ENCODE measurements around the gene MSI1.

MSI1 gene

GRCh38 chr12:120356567-120357030, 12.4 kb downstream of the MSI1 start:
- TF ChIP-seq YY1 (IDR thresholded peaks at IDR 0.05; ENCODE audit: low read depth) = peak; percentile 41; the same call in 1 of the 2 replicates
- peak; percentile 77; the same call in 1 of the 2 replicates for TF ChIP-seq ZBTB7A (IDR thresholded peaks at IDR 0.05; ENCODE audit: low read depth)
- TF ChIP-seq EP300 (IDR thresholded peaks at IDR 0.05; ENCODE audit: borderline replicate concordance) = no peak; the same call in 1 of the 2 replicates
- peak; percentile 65 for TF ChIP-seq TEAD4 (IDR thresholded peaks at IDR 0.05)
- TF ChIP-seq EGR1 (IDR thresholded peaks at IDR 0.05) = peak; percentile 89
- no peak for TF ChIP-seq CEBPB (IDR thresholded peaks at IDR 0.05)
- peak; percentile 98 for TF ChIP-seq RAD21 (IDR thresholded peaks at IDR 0.05; ENCODE audit: low read depth)
- peak; percentile 53; the same call in 1 of the 2 replicates for TF ChIP-seq MAX (IDR thresholded peaks at IDR 0.05)
- no peak for TF ChIP-seq USF1 (IDR thresholded peaks at IDR 0.05)
- TF ChIP-seq TCF12 (IDR thresholded peaks at IDR 0.05; ENCODE audit: low read depth) = 0 out of 2 replicates have a peak, but pooled peaks have one; percentile 11
- TF ChIP-seq CREB1 (IDR thresholded peaks at IDR 0.05; ENCODE audit: low read depth) = no peak
- TF ChIP-seq NFIC (IDR thresholded peaks at IDR 0.05) = no peak; the same call in 1 of the 2 replicates

GRCh38 chr12:120353556-120354317, 15.2 kb downstream of the MSI1 start:
- no peak for TF ChIP-seq TCF12 (IDR thresholded peaks at IDR 0.05; ENCODE audit: low read depth)
- no peak for TF ChIP-seq CEBPB (IDR thresholded peaks at IDR 0.05)
- no peak for TF ChIP-seq USF1 (IDR thresholded peaks at IDR 0.05)
- TF ChIP-seq TEAD4 (IDR thresholded peaks at IDR 0.05) = no peak
- no peak for TF ChIP-seq CREB1 (IDR thresholded peaks at IDR 0.05; ENCODE audit: low read depth)

GRCh38 chr12:120353136-120353535, 15.8 kb downstream of the MSI1 start:
- TF ChIP-seq RAD21 (IDR thresholded peaks at IDR 0.05; ENCODE audit: low read depth) = no peak
- TF ChIP-seq FOXM1 (IDR thresholded peaks at IDR 0.05; ENCODE audit: borderline replicate concordance, low read depth) = no peak
- no peak for TF ChIP-seq YY1 (IDR thresholded peaks at IDR 0.05; ENCODE audit: low read depth)
- TF ChIP-seq ZBTB7A (IDR thresholded peaks at IDR 0.05; ENCODE audit: low read depth) = no peak
- no peak for TF ChIP-seq EP300 (IDR thresholded peaks at IDR 0.05; ENCODE audit: borderline replicate concordance)
- no peak for TF ChIP-seq MAX (IDR thresholded peaks at IDR 0.05)
- TF ChIP-seq CREB1 (IDR thresholded peaks at IDR 0.05; ENCODE audit: low read depth) = no peak
- no peak for TF ChIP-seq TAF1 (IDR thresholded peaks at IDR 0.05; ENCODE audit: low read depth)

- no peak for TF ChIP-seq ZBTB7A (IDR thresholded peaks at IDR 0.05; ENCODE audit: low read depth)
These were observed 16.8 kb downstream of the MSI1 start for GRCh38 chr12:120352117-120352516.

- TF ChIP-seq EGR1 (IDR thresholded peaks at IDR 0.05) = no peak
- no peak for TF ChIP-seq FOXM1 (IDR thresholded peaks at IDR 0.05; ENCODE audit: borderline replicate concordance, low read depth)
- TF ChIP-seq CEBPB (IDR thresholded peaks at IDR 0.05) = no peak
- TF ChIP-seq NFIC (IDR thresholded peaks at IDR 0.05) = no peak
- TF ChIP-seq TCF12 (IDR thresholded peaks at IDR 0.05; ENCODE audit: low read depth) = no peak
- TF ChIP-seq REST (IDR thresholded peaks at IDR 0.05; ENCODE audit: low read depth) = no peak
These were observed 18.2 kb downstream of the MSI1 start for GRCh38 chr12:120350576-120351350.

GRCh38 chr12:120347766-120348165, 21.2 kb downstream of the MSI1 start:
- TF ChIP-seq TCF12 (IDR thresholded peaks at IDR 0.05; ENCODE audit: low read depth) (no peak), TEAD4 (IDR thresholded peaks at IDR 0.05) (no peak), REST (IDR thresholded peaks at IDR 0.05; ENCODE audit: low read depth) (no peak), ZBTB7A (IDR thresholded peaks at IDR 0.05; ENCODE audit: low read depth) (no peak), RAD21 (IDR thresholded peaks at IDR 0.05; ENCODE audit: low read depth) (no peak), CEBPB (IDR thresholded peaks at IDR 0.05) (no peak), CREB1 (IDR thresholded peaks at IDR 0.05; ENCODE audit: low read depth) (no peak), FOXM1 (IDR thresholded peaks at IDR 0.05; ENCODE audit: borderline replicate concordance, low read depth) (no peak), USF1 (IDR thresholded peaks at IDR 0.05) (no peak), EGR1 (IDR thresholded peaks at IDR 0.05) (no peak), NFIC (IDR thresholded peaks at IDR 0.05) (no peak), TAF1 (IDR thresholded peaks at IDR 0.05; ENCODE audit: low read depth) (no peak), EP300 (IDR thresholded peaks at IDR 0.05; ENCODE audit: borderline replicate concordance) (no peak), YY1 (IDR thresholded peaks at IDR 0.05; ENCODE audit: low read depth) (no peak)

Data from Ishikawa (cell line).